ENCODE measurements around the gene ADGRD2.

The ADGRD2 gene

DNA sequence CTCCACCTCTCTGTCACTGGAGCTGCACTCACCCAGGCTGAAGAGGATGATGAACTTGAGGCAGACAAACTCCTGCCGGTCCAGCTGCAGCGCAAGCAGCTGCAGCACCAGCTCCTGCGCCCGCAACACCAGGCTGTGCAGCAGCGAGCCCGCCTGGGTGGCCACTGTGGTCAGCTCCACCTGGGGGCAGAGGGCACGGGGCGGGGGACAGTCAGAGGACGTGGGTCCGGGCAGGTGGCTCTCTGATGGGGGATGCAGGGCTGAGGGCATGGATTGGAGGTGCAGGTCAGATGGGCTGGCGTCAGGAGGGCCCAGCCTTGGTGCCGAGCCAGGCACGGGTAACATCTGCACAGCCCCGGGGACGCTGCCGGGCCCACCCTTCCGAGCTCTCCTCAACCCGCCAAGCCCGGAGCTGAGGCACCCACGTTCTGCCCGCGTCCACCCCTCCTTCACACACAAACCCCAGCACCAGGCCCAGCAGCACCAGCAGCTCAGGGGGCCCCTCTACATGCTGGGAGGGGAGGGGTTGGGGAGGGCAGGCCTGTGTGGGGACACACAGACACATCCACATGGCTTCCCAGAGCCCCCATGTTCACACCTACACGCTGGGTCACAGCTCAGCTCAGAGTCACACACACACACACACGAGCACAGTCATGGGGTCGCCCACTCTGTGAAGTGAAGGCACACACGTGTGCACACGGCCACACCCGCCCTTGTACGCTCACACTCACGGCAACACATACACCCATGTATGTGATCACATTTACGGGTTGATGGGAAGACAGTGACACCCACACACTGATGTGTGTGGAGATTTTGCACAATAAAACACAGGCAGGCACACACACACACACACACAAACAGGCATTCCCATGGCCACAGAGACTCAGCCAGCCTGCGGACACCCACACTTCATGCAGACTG is 41.1 kb downstream of the ADGRD2 start:
- ChIA-PET CTCF (interaction anchor here (0.6 kb wide), 1 partner anchor 72 kb away, joined by 3 read pairs; no protein-coding TSS in a partner anchor), POLR2A (no interaction called here)
- no peak for DNase-seq (ENCODE audit: extremely low spot score)

DNA sequence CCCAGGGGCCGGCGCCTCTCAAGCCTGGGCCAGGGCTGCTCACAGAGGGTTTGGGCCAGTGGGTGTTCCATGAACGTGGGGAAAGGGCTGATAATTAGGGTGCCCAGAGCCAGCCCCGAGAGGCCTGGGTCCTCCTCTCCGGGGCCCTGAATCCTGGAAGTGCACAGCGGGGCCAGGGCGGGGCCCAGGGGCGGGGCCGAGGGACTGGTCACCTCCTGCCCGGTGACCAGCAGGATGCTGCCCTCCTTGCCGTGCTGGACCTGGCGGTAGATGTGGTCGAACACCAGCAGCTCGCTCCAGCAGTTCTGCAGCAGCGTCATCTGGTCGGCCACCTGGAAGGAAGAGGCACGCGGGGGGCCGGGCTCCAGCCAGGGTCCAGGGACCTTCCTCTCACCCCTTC is 42.6 kb downstream of the ADGRD2 start:
- DNase-seq (ENCODE audit: extremely low spot score) = no peak
- TF ChIP-seq SP1 (IDR thresholded peaks at IDR 0.05) (no peak), CTBP1 (IDR thresholded peaks at IDR 0.05; ENCODE audit: borderline replicate concordance) (no peak), BHLHE40 (IDR thresholded peaks at IDR 0.05; ENCODE audit: borderline replicate concordance) (no peak), ARNT (IDR thresholded peaks at IDR 0.05) (no peak), ELF4 (IDR thresholded peaks at IDR 0.05) (no peak), LEF1 (IDR thresholded peaks at IDR 0.05; ENCODE audit: borderline replicate concordance) (no peak), TARDBP (IDR thresholded peaks at IDR 0.05) (no peak), FOXM1 (IDR thresholded peaks at IDR 0.05; ENCODE audit: borderline replicate concordance) (no peak), HDGF (IDR thresholded peaks at IDR 0.05; ENCODE audit: borderline replicate concordance) (no peak), SUZ12 (IDR thresholded peaks at IDR 0.05) (no peak), FOXK2 (IDR thresholded peaks at IDR 0.05) (no peak), L3MBTL2 (conservative IDR thresholded peaks at IDR 0.05) (no peak)
- TF ChIP-seq, protein P1, sequence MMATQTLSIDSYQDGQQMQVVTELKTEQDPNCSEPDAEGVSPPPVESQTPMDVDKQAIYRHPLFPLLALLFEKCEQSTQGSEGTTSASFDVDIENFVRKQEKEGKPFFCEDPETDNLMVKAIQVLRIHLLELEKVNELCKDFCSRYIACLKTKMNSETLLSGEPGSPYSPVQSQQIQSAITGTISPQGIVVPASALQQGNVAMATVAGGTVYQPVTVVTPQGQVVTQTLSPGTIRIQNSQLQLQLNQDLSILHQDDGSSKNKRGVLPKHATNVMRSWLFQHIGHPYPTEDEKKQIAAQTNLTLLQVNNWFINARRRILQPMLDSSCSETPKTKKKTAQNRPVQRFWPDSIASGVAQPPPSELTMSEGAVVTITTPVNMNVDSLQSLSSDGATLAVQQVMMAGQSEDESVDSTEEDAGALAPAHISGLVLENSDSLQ (IDR thresholded peaks at IDR 0.05) = no peak
- CTCF ChIA-PET = no interaction called here
- POLR2A ChIA-PET = no interaction called here

More for the DNA sequence above, 41.1 kb downstream of the ADGRD2 start:
- no peak for TF ChIP-seq LEF1 (IDR thresholded peaks at IDR 0.05; ENCODE audit: borderline replicate concordance)
- no peak for TF ChIP-seq CTBP1 (IDR thresholded peaks at IDR 0.05; ENCODE audit: borderline replicate concordance)
- no peak for TF ChIP-seq TARDBP (IDR thresholded peaks at IDR 0.05)
- TF ChIP-seq NFRKB (IDR thresholded peaks at IDR 0.05) = no peak
- no peak for TF ChIP-seq ELF4 (IDR thresholded peaks at IDR 0.05)

DNA sequence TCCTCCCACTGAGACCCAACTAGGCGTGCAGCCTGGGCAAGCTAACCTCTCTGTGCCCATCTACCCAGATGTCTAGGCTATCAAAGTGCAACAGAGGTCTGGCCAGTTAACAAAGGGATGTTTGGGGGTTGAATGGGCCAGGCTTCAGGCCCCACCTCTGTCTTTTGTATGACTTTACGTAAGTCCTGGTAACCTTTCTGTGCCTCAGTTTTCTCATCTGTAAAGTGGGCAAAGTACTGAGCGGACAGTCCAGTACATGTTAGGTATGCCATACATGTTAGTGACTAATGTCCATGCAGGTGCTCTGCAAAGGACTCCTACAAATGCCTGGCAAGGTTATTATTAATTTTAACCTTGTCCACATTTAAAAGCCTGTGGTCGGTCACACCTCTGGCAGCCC is 43.0 kb downstream of the ADGRD2 start:
- no peak for DNase-seq (ENCODE audit: extremely low spot score)
- POLR2A ChIA-PET = no interaction called here
- CTCF ChIA-PET = no interaction called here
- TF ChIP-seq, protein P1 (IDR thresholded peaks at IDR 0.05) = no peak
- no peak for TF ChIP-seq ZNF384 (IDR thresholded peaks at IDR 0.05)
- no peak for TF ChIP-seq SP1 (IDR thresholded peaks at IDR 0.05)
- no peak for TF ChIP-seq SUZ12 (IDR thresholded peaks at IDR 0.05)
- no peak for TF ChIP-seq L3MBTL2 (conservative IDR thresholded peaks at IDR 0.05)

DNA sequence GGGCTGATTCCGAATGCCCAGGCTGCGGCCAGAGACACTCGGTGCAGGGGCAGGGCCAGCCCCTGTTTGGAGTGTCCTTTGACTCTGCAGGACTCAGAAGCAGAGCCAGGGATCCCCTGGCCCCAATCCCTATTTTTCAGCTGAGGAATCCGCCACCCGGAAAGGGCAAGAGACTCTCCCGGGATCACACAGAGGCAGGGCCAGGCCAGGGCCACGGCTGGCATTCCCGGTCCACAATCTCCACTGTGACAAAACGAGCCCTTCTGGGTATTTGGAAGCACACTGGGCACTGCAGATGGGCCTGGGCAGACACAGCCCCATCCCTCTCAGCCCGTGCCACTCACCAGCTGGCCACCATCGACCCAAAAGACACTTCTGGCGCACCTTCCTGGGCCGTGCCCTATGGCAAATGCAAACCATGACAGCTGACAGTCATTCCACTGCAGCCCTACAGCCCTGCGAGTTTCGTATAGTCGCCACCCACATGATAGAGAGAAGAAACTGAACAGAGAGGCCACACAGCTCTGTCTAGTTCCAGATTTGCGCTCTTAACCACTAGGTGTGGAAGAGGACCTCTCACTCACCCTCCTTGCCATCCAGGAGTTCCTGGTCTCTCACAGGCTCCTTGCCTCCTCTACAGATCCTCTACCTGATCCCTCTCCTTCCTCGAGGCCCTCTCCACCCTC is 43.7 kb downstream of the ADGRD2 start:
- ChIA-PET POLR2A (no interaction called here), CTCF (no interaction called here)
- DNase-seq (ENCODE audit: extremely low spot score) = no peak
- TF ChIP-seq TARDBP (IDR thresholded peaks at IDR 0.05) (no peak), SP1 (IDR thresholded peaks at IDR 0.05) (no peak), FOXA1 (IDR thresholded peaks at IDR 0.05) (no peak), SUZ12 (IDR thresholded peaks at IDR 0.05) (no peak), ZNF384 (IDR thresholded peaks at IDR 0.05) (no peak), L3MBTL2 (conservative IDR thresholded peaks at IDR 0.05) (no peak), ARNT (IDR thresholded peaks at IDR 0.05) (no peak), CTBP1 (IDR thresholded peaks at IDR 0.05; ENCODE audit: borderline replicate concordance) (no peak), FOXM1 (IDR thresholded peaks at IDR 0.05; ENCODE audit: borderline replicate concordance) (no peak), BHLHE40 (IDR thresholded peaks at IDR 0.05; ENCODE audit: borderline replicate concordance) (no peak), LEF1 (IDR thresholded peaks at IDR 0.05; ENCODE audit: borderline replicate concordance) (no peak), NFRKB (IDR thresholded peaks at IDR 0.05) (no peak), ELF4 (IDR thresholded peaks at IDR 0.05) (no peak), HDGF (IDR thresholded peaks at IDR 0.05; ENCODE audit: borderline replicate concordance) (no peak), FOXK2 (IDR thresholded peaks at IDR 0.05) (no peak)
- TF ChIP-seq, protein P1 (IDR thresholded peaks at IDR 0.05) = no peak

DNA sequence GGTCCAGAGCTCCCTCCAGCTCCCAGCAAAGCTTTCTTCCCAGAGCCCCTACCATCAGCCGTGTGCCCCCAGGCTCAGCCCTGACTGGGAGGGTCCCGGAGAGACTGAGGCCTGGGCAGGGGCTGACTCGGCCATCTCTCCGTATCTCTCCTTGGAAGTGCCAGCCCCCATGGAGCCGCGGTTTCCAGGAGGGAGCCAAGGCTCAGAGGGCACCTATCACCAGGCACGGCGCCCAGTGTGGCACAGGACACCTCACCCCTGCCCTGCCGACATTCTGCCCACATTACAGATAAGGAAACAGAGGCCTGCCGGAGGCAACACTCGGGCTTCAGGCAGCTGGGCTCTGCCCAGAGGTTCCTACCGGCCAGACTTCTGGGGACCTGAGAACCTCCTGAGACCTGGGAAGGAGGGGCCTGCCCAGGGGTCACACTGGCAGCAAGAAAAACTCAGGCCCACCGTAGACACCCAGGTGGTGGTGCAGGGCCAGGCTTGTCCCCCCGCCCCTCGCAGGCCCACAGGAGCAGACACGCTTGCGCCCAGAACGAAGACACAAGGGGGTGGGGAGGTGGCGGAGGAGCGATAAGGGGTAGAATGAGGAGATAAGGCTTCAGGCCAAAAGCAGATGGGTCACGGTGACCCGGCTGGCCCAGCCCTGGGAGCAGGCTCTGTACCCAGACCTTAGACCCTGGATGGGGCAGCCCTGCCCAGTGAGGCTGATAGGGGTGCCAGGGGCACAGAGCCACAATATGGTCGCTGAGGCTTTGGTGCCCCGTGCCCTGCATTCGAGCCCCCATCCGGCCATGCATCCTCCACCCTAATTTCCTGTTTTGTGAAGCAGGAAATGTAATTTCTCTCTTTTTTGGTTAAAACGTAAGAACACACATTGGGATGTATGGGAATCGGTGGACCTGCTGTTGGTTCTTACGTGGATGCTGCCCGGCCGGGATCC is 45.1 kb downstream of the ADGRD2 start:
- no peak for DNase-seq (ENCODE audit: extremely low spot score)
- TF ChIP-seq HDGF (IDR thresholded peaks at IDR 0.05; ENCODE audit: borderline replicate concordance) = no peak
- TF ChIP-seq LEF1 (IDR thresholded peaks at IDR 0.05; ENCODE audit: borderline replicate concordance) = no peak
- no peak for TF ChIP-seq SP1 (IDR thresholded peaks at IDR 0.05)
- TF ChIP-seq FOXK2 (IDR thresholded peaks at IDR 0.05) = no peak
- TF ChIP-seq FOXM1 (IDR thresholded peaks at IDR 0.05; ENCODE audit: borderline replicate concordance) = no peak
- no peak for TF ChIP-seq ZNF384 (IDR thresholded peaks at IDR 0.05)
- no peak for TF ChIP-seq BHLHE40 (IDR thresholded peaks at IDR 0.05; ENCODE audit: borderline replicate concordance)
- no peak for TF ChIP-seq NFRKB (IDR thresholded peaks at IDR 0.05)
- TF ChIP-seq L3MBTL2 (conservative IDR thresholded peaks at IDR 0.05) = no peak
- TF ChIP-seq SUZ12 (IDR thresholded peaks at IDR 0.05) = no peak
- no peak for TF ChIP-seq ARNT (IDR thresholded peaks at IDR 0.05)
- CTCF ChIA-PET = no interaction called here
- POLR2A ChIA-PET = no interaction called here
